Measurements from ENCODE around the gene KCNC3.
A peak's percentile ranks its signal among the peaks of the same experiment; 100 is the strongest.

DNA sequence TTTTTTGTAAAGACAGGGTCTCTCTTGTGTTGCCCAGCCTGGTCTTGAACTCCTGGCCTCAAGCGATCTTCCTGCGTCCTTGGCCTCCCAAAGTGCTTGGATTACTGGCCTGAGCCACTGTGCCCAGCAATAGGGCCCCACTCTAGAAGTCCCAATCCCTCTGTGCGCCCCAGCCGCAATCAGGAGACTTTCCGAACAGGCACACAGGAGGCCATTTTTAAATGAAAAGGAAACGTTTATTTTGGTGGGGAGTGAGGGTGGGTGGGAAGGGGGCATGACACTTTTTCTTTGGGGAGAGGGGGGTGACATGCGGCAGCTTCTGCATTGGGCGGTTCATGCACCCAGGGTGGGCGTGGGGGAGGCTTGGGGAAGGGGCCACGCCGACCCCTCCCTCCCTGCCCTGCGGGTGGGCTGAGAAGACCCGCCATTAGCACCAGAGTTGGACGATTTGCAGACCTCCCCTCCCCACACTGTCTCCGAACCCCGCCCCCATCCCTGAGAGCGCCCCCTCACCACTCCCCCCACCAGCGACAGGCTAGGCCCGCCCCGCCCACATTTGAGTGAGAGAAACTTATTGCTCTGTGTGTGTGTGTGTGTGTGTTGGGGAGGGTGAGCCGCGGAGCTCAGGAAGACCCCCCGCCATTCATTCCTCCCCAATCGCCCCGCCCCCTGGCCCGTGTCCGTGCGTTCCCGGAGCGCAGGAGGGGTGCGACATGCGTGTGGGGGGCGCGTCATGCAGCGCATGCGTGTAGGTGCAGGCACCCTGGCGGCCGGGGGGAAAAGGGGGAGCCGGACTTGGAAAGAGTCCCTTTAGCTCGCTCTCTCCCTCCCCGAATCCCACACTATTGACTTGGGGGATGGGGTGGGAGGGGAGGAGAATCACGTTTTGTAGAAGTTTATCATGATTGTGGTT lies 17.2 kb downstream of the KCNC3 start:
- TF ChIP-seq, protein P1, sequence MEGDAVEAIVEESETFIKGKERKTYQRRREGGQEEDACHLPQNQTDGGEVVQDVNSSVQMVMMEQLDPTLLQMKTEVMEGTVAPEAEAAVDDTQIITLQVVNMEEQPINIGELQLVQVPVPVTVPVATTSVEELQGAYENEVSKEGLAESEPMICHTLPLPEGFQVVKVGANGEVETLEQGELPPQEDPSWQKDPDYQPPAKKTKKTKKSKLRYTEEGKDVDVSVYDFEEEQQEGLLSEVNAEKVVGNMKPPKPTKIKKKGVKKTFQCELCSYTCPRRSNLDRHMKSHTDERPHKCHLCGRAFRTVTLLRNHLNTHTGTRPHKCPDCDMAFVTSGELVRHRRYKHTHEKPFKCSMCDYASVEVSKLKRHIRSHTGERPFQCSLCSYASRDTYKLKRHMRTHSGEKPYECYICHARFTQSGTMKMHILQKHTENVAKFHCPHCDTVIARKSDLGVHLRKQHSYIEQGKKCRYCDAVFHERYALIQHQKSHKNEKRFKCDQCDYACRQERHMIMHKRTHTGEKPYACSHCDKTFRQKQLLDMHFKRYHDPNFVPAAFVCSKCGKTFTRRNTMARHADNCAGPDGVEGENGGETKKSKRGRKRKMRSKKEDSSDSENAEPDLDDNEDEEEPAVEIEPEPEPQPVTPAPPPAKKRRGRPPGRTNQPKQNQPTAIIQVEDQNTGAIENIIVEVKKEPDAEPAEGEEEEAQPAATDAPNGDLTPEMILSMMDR (CRISPR knock-in tag; IDR thresholded peaks at IDR 0.05): peak; percentile 35; the same call in 1 of the 2 replicates
- TF ChIP-seq ZNF10 (CRISPR knock-in tag; IDR thresholded peaks at IDR 0.05; ENCODE audit: borderline replicate concordance, low read depth) (no peak), SETDB1 (CRISPR knock-in tag; IDR thresholded peaks at IDR 0.05; ENCODE audit: borderline replicate concordance) (no peak), ZNF331 (CRISPR knock-in tag; IDR thresholded peaks at IDR 0.05) (no peak), AGO2 (optimal IDR thresholded peaks at IDR 0.05; ENCODE audit: low read depth, low read length) (no peak), ZBTB8A (CRISPR knock-in tag; IDR thresholded peaks at IDR 0.05; ENCODE audit: borderline replicate concordance, low read depth) (no peak)
- TF ChIP-seq, protein P2, sequence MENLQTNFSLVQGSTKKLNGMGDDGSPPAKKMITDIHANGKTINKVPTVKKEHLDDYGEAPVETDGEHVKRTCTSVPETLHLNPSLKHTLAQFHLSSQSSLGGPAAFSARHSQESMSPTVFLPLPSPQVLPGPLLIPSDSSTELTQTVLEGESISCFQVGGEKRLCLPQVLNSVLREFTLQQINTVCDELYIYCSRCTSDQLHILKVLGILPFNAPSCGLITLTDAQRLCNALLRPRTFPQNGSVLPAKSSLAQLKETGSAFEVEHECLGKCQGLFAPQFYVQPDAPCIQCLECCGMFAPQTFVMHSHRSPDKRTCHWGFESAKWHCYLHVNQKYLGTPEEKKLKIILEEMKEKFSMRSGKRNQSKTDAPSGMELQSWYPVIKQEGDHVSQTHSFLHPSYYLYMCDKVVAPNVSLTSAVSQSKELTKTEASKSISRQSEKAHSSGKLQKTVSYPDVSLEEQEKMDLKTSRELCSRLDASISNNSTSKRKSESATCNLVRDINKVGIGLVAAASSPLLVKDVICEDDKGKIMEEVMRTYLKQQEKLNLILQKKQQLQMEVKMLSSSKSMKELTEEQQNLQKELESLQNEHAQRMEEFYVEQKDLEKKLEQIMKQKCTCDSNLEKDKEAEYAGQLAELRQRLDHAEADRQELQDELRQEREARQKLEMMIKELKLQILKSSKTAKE (CRISPR knock-in tag; IDR thresholded peaks at IDR 0.05; ENCODE audit: borderline replicate concordance): no peak

Measured in HepG2 (cell line).